HG03342 (cell line): ENCODE measurements around the gene ZNF491.
A peak's percentile ranks its signal among the peaks of the same experiment; 100 is the strongest.
"Not testable (repeated sequence)": the region's sequence is repeated elsewhere in the genome, so short reads cannot be mapped to it uniquely, and the experiment has no call there.

ENCODE experiments used
- ATAC-seq: cut with Tn5 transposase; IDR thresholded peaks from one replicate; pipeline ENCODE4 v1.9.1; 2021; ENCODE audit warnings: mild to moderate bottlenecking, moderate library complexity; ENCODE audit not compliant: unreplicated experiment

The ZNF491 gene

GRCh38 chr19:11806354-11807098, 8.2 kb downstream of the ZNF491 start:
- ATAC-seq: no peak

GRCh38 chr19:11807099-11807380, 8.7 kb downstream of the ZNF491 start:
- ATAC-seq: no peak

GRCh38 chr19:11813703-11814028, 15.3 kb downstream of the ZNF491 start:
- ATAC-seq: no peak

GRCh38 chr19:11814029-11814699, 15.8 kb downstream of the ZNF491 start, which contains the start of gene ZNF440:
Gene ZNF440, plus strand, starts transcription at chr19:11814273. Its CDS starts 175 bp downstream, at chr19:11814448.
- ATAC-seq: peak; percentile 99

GRCh38 chr19:11814700-11815035, 16.3 kb downstream of the ZNF491 start:
- no peak for ATAC-seq

GRCh38 chr19:11821474-11822109, 23.3 kb downstream of the ZNF491 start:
- no peak for ATAC-seq

GRCh38 chr19:11828957-11829876, 30.9 kb downstream of the ZNF491 start:
- not testable (repeated sequence) for ATAC-seq

- ATAC-seq: no peak
These were observed 34.1 kb downstream of the ZNF491 start for GRCh38 chr19:11832253-11832912.

- no peak for ATAC-seq
These were observed 35.2 kb downstream of the ZNF491 start for GRCh38 chr19:11833541-11833940.

- ATAC-seq: not testable (repeated sequence)
These were observed 37.3 kb downstream of the ZNF491 start for GRCh38 chr19:11835626-11836066.

GRCh38 chr19:11843722-11844121, 45.4 kb downstream of the ZNF491 start:
- no peak for ATAC-seq

- ATAC-seq: not testable (repeated sequence)
These were observed 49.3 kb downstream of the ZNF491 start for GRCh38 chr19:11847615-11848014.

GRCh38 chr19:11848200-11848593, 49.9 kb downstream of the ZNF491 start:
- no peak for ATAC-seq

GRCh38 chr19:11848594-11849469, 50.5 kb downstream of the ZNF491 start, which contains the start of gene ZNF439:
Gene ZNF439, plus strand, starts transcription at chr19:11848726. Its CDS starts 142 bp downstream, at chr19:11848868.
- ATAC-seq: peak; percentile 59

- ATAC-seq: not testable (repeated sequence)
These were observed 52.0 kb downstream of the ZNF491 start for GRCh38 chr19:11850289-11850688.

- no peak for ATAC-seq
These were observed 55.0 kb downstream of the ZNF491 start for GRCh38 chr19:11853358-11853757.

- ATAC-seq: no peak
These were observed 58.4 kb downstream of the ZNF491 start for GRCh38 chr19:11856596-11857250.
